AG04450 (cell line): ENCODE data around the gene C2. TPM values are rescaled to one million over a fixed set of nuclear protein-coding genes. Genes with fewer than 3 reads are reported as not detected.

Experiments used
- polyA plus RNA-seq: library from polyadenylated mRNA; depleted of rRNA; stranded (reverse); fragments of >200 nt; gene quantifications from 2 replicates; pipeline ENCODE4 v1.2.3, GENCODE V29; 2011; rRNA removed
- small RNA-seq: library from RNA; depleted of rRNA; stranded (forward); fragments of <200 nt; gene quantifications from one replicate; pipeline ENCODE3, GENCODE V24; 2012; ENCODE audit warnings: low read depth; ENCODE audit not compliant: insufficient read length

Gene C2
- polyA plus RNA-seq, 1 experiment: 1.9 TPM

Small RNAs within 50 kb of the gene (small RNA-seq; reads per million reads assigned to genes)
- gene AL645922.1: not detected

Other genes starting within 250 kb of the C2 start
- 2.0 and 2.7 TPM in 2 replicates for gene LY6G5C, start 246.7 kb upstream of the C2 start, polyA plus RNA-seq
- gene ABHD16A, start 224.4 kb upstream of the C2 start, polyA plus RNA-seq: 34.0 and 36.3 TPM in 2 replicates
- gene LY6G6F, start 220.9 kb upstream of the C2 start, polyA plus RNA-seq: not detected in 2 replicates
- not detected in 2 replicates for gene LY6G6D, start 212.4 kb upstream of the C2 start, polyA plus RNA-seq
- gene LY6G6C, start 206.0 kb upstream of the C2 start, polyA plus RNA-seq: not detected in 2 replicates
- gene MPIG6B, start 204.3 kb upstream of the C2 start, polyA plus RNA-seq: not detected in 2 replicates
- gene DDAH2, start 198.4 kb upstream of the C2 start, polyA plus RNA-seq: 44.4 and 59.1 TPM in 2 replicates
- gene CLIC1, start 191.2 kb upstream of the C2 start, polyA plus RNA-seq: 466 and 531 TPM in 2 replicates
- gene MSH5, start 187.7 kb upstream of the C2 start, polyA plus RNA-seq: 6.4 and 7.2 TPM in 2 replicates
- 0.24 and 0.88 TPM in 2 replicates for gene SAPCD1, start 165.1 kb upstream of the C2 start, polyA plus RNA-seq
- 0.10 and 0.32 TPM in 2 replicates for gene VWA7, start 150.4 kb upstream of the C2 start, polyA plus RNA-seq
- gene VARS1, start 132.0 kb upstream of the C2 start, polyA plus RNA-seq: 16.0 and 23.9 TPM in 2 replicates
- gene LSM2, start 120.8 kb upstream of the C2 start, polyA plus RNA-seq: 34.2 and 38.3 TPM in 2 replicates
- gene HSPA1L, start 112.4 kb upstream of the C2 start, polyA plus RNA-seq: 1.1 and 1.2 TPM in 2 replicates
- 46.6 and 50.4 TPM in 2 replicates for gene HSPA1A, start 112.2 kb upstream of the C2 start, polyA plus RNA-seq
- 31.9 TPM in 2 replicates for gene HSPA1B, start 100.0 kb upstream of the C2 start, polyA plus RNA-seq
- 39.0 and 49.4 TPM in 2 replicates for gene NEU1, start 64.9 kb upstream of the C2 start, polyA plus RNA-seq
- 0.04 and 0.12 TPM in 2 replicates for gene SLC44A4, start 48.7 kb upstream of the C2 start, polyA plus RNA-seq
- gene EHMT2, start 30.0 kb upstream of the C2 start, polyA plus RNA-seq: 23.8 and 28.5 TPM in 2 replicates
- gene ZBTB12, start 25.6 kb upstream of the C2 start, polyA plus RNA-seq: 2.4 and 4.3 TPM in 2 replicates
- gene CFB, start 18.4 kb downstream of the C2 start, polyA plus RNA-seq: 13.3 and 14.0 TPM in 2 replicates
- gene NELFE, start 31.3 kb downstream of the C2 start, polyA plus RNA-seq: 51.4 and 55.7 TPM in 2 replicates
- 26.0 and 30.4 TPM in 2 replicates for gene SKIC2, start 31.5 kb downstream of the C2 start, polyA plus RNA-seq
- gene DXO, start 44.4 kb downstream of the C2 start, polyA plus RNA-seq: 11.4 and 14.9 TPM in 2 replicates
- gene C4A, start 54.3 kb downstream of the C2 start, polyA plus RNA-seq: 7.5 and 7.6 TPM in 2 replicates
- gene C4B, start 87.1 kb downstream of the C2 start, polyA plus RNA-seq: 5.8 and 7.8 TPM in 2 replicates
- gene CYP21A2, start 110.7 kb downstream of the C2 start, polyA plus RNA-seq: 0.05 and 0.06 TPM in 2 replicates
- 0.25 and 0.35 TPM in 2 replicates for gene TNXB, start 181.6 kb downstream of the C2 start, polyA plus RNA-seq
- gene ATF6B, start 200.5 kb downstream of the C2 start, polyA plus RNA-seq: 39.2 and 60.0 TPM in 2 replicates
- 3.1 and 3.8 TPM in 2 replicates for gene FKBPL, start 202.6 kb downstream of the C2 start, polyA plus RNA-seq
- gene PRRT1, start 224.2 kb downstream of the C2 start, polyA plus RNA-seq: 0.27 and 0.47 TPM in 2 replicates
- 12.6 and 14.1 TPM in 2 replicates for gene PPT2, start 226.4 kb downstream of the C2 start, polyA plus RNA-seq
- 2.5 and 2.8 TPM in 2 replicates for gene EGFL8, start 236.9 kb downstream of the C2 start, polyA plus RNA-seq
- gene AGPAT1, start 248.4 kb downstream of the C2 start, polyA plus RNA-seq: 97.1 and 116 TPM in 2 replicates